Inflammatory macrophage (primary cell): ENCODE results near the gene SLC16A1.

Experiments
- DNase-seq, 2 donors: peaks; one replicate each; pipeline ENCODE4 v3.0.0-alpha.2; 2020 to 2022

The SLC16A1 gene

GRCh38 chr1:112879834-112880233 is 76.2 kb downstream of the SLC16A1 start:
- no peak for DNase-seq

GRCh38 chr1:112878321-112878720 is 77.7 kb downstream of the SLC16A1 start:
- no peak for DNase-seq

- no peak for DNase-seq
Observed at GRCh38 chr1:112877750-112878149, 78.2 kb downstream of the SLC16A1 start.

- no peak for DNase-seq
Observed at GRCh38 chr1:112876315-112876714, 79.7 kb downstream of the SLC16A1 start.

- DNase-seq, result peak in 1 of 2 donors; percentile 34
Observed at GRCh38 chr1:112872551-112872962, 83.4 kb downstream of the SLC16A1 start.

- DNase-seq, result no peak
Observed at GRCh38 chr1:112870887-112871646, 84.9 kb downstream of the SLC16A1 start.

- no peak for DNase-seq
Observed at GRCh38 chr1:112869895-112870294, 86.1 kb downstream of the SLC16A1 start.

GRCh38 chr1:112868191-112868590 is 87.8 kb downstream of the SLC16A1 start:
- DNase-seq, result no peak

- no peak for DNase-seq
Observed at GRCh38 chr1:112866981-112867380, 89.0 kb downstream of the SLC16A1 start.

- no peak for DNase-seq
Observed at GRCh38 chr1:112866151-112866550, 89.8 kb downstream of the SLC16A1 start.

- no peak for DNase-seq
Observed at GRCh38 chr1:112862753-112863426, 93.1 kb downstream of the SLC16A1 start.
